ENCODE data around the gene WDR27.

GRCh38 chr6:169539176-169539897, 162.5 kb downstream of the WDR27 start:
- TF ChIP-seq EHMT2 (IDR thresholded peaks at IDR 0.05; ENCODE audit: low read depth) (no peak), JUN (IDR thresholded peaks at IDR 0.05) (no peak), EP300 (IDR thresholded peaks at IDR 0.05) (no peak), KDM1A (IDR thresholded peaks at IDR 0.05; ENCODE audit: low read depth) (no peak), BCL3 (IDR thresholded peaks at IDR 0.05) (no peak), CTCF (IDR thresholded peaks at IDR 0.05) (no peak), RARB (CRISPR knock-in tag; IDR thresholded peaks at IDR 0.05) (no peak), POLR2AphosphoS2 (conservative IDR thresholded peaks at IDR 0.05; ENCODE audit: low read length) (no peak), POLR2A (IDR thresholded peaks at IDR 0.05; ENCODE audit: low read length) (no peak), MYC (IDR thresholded peaks at IDR 0.05; ENCODE audit: borderline replicate concordance, low read length) (no peak), PBX3 (IDR thresholded peaks at IDR 0.05) (no peak)
